ENCODE data around the gene FKBP6. TPM values are rescaled to one million over a fixed set of nuclear protein-coding genes. Genes with fewer than 3 reads are reported as not detected.

Gene FKBP6
- total and polyA plus RNA-seq, 10 donors: 0.15 to 0.51 (median 0.24) TPM; not detected in 7

DNA sequence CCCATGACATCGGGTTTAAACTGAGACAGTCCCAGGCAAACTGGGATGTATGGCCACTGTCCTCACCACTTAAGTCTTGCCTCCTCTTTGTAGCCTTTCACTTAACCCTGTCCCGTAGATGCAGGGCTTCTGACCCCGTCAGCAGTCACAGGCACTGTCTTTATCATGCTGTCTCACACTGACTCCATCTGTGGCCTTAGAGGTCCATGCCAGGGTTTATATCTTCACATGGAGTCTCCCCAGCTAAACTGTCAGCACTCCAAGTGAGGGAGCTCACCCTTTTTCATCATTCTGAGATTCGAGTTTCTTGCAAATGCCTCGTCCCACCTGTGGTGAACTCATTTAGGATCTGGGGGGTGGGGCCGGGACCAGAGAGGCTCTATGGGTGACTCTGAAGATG is 2.8 kb downstream of the FKBP6 start:
- WGBS, 5 donors: 75 to 86% (median 84%) methylated on average over 6 of the region's 6 CpGs
- no peak for TF ChIP-seq POLR2A (IDR thresholded peaks at IDR 0.05)
- TF ChIP-seq, protein P1, sequence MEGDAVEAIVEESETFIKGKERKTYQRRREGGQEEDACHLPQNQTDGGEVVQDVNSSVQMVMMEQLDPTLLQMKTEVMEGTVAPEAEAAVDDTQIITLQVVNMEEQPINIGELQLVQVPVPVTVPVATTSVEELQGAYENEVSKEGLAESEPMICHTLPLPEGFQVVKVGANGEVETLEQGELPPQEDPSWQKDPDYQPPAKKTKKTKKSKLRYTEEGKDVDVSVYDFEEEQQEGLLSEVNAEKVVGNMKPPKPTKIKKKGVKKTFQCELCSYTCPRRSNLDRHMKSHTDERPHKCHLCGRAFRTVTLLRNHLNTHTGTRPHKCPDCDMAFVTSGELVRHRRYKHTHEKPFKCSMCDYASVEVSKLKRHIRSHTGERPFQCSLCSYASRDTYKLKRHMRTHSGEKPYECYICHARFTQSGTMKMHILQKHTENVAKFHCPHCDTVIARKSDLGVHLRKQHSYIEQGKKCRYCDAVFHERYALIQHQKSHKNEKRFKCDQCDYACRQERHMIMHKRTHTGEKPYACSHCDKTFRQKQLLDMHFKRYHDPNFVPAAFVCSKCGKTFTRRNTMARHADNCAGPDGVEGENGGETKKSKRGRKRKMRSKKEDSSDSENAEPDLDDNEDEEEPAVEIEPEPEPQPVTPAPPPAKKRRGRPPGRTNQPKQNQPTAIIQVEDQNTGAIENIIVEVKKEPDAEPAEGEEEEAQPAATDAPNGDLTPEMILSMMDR (IDR thresholded peaks at IDR 0.05 in 8 of 11, conservative IDR thresholded peaks at IDR 0.05 in 3 of 11): no peak
- no peak for TF ChIP-seq POLR2AphosphoS5 (IDR thresholded peaks at IDR 0.05)
- no peaks in the 10 kb centered on the region for H3K27me3 ChIP-seq (replicated peaks in 1 of 7)
- no peaks in the 10 kb centered on the region for H3K9me3 ChIP-seq
- H3K27ac ChIP-seq: peak overlapping the region in 4 of 8 donors; percentile 57 to 76 (median 65)
- H3K4me1 ChIP-seq: peaks cover 0 to 10% (median 4%) of the 10 kb centered on the region in 6 donors
- H3K4me3 ChIP-seq: no peak overlapping the region
- H3K36me3 ChIP-seq: no peaks in the 10 kb centered on the region
- intact Hi-C loops (cut with DNase I; ENCODE audit: low total_unique reads): loop anchor here (10.0 kb wide), 1 partner anchor 104 kb away; the partner anchor contains the start of gene FZD9
- no peak for DNase-seq

DNA sequence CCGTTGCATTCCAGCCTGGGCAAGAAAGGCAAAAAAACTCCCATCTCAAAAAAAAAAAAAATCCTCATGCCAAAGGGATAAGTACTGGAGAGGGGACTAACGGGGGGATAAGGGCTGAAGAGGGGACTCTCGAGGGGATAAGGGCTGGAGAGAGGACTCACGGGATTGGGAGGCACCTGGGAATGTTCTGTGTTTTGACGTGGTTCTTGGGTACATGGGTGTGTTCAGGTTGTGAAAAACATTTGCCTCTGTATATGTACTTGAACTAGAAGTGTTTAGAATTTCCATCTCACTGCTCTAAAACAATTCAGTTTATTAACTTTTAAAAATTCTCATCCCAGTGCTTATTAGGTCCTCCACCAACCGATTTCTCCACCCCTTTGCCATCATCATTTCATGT is 4.5 kb downstream of the FKBP6 start:
- Histone ChIP-seq H3K36me3 (no peaks in the 10 kb centered on the region), H3K9me3 (no peaks in the 10 kb centered on the region), H3K4me1 (peaks cover 0 to 10% (median 4%) of the 10 kb centered on the region in 6 donors), H3K4me3 (no peak overlapping the region), H3K27ac (no peak overlapping the region), H3K27me3 (replicated peaks in 1 of 7) (no peaks in the 10 kb centered on the region)
- intact Hi-C loops (cut with DNase I; ENCODE audit: low total_unique reads): loop anchor here (10.0 kb wide), 1 partner anchor 102 kb away; the partner anchor contains the start of gene FZD9
- 73 to 85% (median 81%) methylated on average over 6 of the region's 6 CpGs for WGBS, 5 donors
- TF ChIP-seq, protein P1 (IDR thresholded peaks at IDR 0.05 in 8 of 11, conservative IDR thresholded peaks at IDR 0.05 in 3 of 11): no peak
- no peak for TF ChIP-seq POLR2AphosphoS5 (IDR thresholded peaks at IDR 0.05)
- no peak for TF ChIP-seq POLR2A (IDR thresholded peaks at IDR 0.05)
- DNase-seq: peak; percentile 9

DNA sequence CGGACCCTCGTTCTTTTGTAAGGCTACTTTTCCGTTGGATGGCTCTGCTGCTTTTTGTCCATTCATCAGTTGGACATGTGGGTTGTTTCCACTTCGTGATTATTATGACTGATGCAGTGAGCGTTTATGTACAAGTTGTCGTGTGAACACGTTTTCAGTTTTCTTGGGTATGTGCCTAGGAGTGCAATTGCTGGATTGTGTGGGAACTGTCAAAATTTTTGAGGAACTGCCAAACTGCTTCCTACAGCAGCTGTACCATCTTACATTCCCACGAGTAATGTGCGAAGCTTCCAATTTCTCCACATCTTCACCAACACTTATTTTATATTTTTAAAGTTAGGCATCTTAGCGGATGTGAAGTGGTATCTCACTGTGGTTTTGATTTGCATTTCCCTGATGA is 10.4 kb downstream of the FKBP6 start:
- H3K27ac ChIP-seq: no peak overlapping the region
- intact Hi-C loops (cut with DNase I; ENCODE audit: low total_unique reads): loop anchor here (10.0 kb wide), 1 partner anchor 96 kb away; the partner anchor contains the start of gene FZD9
- 68 to 76% (median 75%) methylated on average over 10 of the region's 10 CpGs for WGBS, 5 donors
- TF ChIP-seq POLR2AphosphoS5 (IDR thresholded peaks at IDR 0.05) (no peak), POLR2A (IDR thresholded peaks at IDR 0.05) (no peak)
- TF ChIP-seq, protein P1 (IDR thresholded peaks at IDR 0.05 in 8 of 11, conservative IDR thresholded peaks at IDR 0.05 in 3 of 11): no peak
- H3K4me1 ChIP-seq: no peaks in the 10 kb centered on the region
- peaks cover 0 to 11% (median 0%) of the 10 kb centered on the region in 7 donors for H3K27me3 ChIP-seq (replicated peaks in 1 of 7)
- H3K36me3 ChIP-seq: no peaks in the 10 kb centered on the region
- no peaks in the 10 kb centered on the region for H3K9me3 ChIP-seq
- DNase-seq: no peak
- H3K4me3 ChIP-seq: no peak overlapping the region

DNA sequence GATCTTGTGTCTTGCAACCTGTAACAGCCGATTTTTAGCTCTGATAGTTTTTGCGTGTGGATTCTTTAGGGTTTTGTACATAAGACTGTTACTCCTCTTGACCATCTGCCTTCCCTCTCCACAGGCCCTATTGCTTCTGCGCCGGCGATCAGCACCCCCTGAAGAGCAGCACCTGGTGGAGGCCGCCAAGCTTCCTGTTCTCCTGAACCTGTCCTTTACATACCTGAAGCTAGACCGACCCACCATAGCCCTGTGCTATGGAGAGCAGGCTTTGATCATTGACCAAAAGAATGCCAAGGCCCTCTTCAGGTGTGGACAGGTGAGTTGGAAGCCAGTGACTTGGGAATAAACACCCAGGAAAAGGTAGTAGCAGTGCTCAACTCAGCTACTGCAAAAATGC is 12.6 kb downstream of the FKBP6 start:
- WGBS, 5 donors: 83 to 94% (median 87%) methylated on average over 7 of the region's 7 CpGs
- peaks cover 0 to 20% (median 0%) of the 10 kb centered on the region in 7 donors for H3K27me3 ChIP-seq (replicated peaks in 1 of 7)
- DNase-seq: peak; percentile 22
- no peaks in the 10 kb centered on the region for H3K36me3 ChIP-seq
- H3K4me3 ChIP-seq: no peak overlapping the region
- H3K27ac ChIP-seq: no peak overlapping the region
- no peaks in the 10 kb centered on the region for H3K9me3 ChIP-seq
- no peak for TF ChIP-seq POLR2AphosphoS5 (IDR thresholded peaks at IDR 0.05)
- TF ChIP-seq, protein P1 (IDR thresholded peaks at IDR 0.05 in 8 of 11, conservative IDR thresholded peaks at IDR 0.05 in 3 of 11): no peak
- intact Hi-C loops (cut with DNase I; ENCODE audit: low total_unique reads): no loop called here
- H3K4me1 ChIP-seq: no peaks in the 10 kb centered on the region

All from spleen (tissue), 11 donors.